CD4-positive, alpha-beta T cell (primary cell): ENCODE measurements around the gene SGCE. TPM values are rescaled to one million over a fixed set of nuclear protein-coding genes. Genes with fewer than 3 reads are reported as not detected.

Experiments used
- ATAC-seq: fragments of 200-7000 bp; cut with Tn5 transposase; one replicate; pipeline ENCODE4 v1.10.0; 2022; ENCODE audit warnings: mild to moderate bottlenecking; ENCODE audit not compliant: poor library complexity
- CTCF ChIA-PET: fragments of 350-600 bp; sonication (Branson Sonifier 250); formaldehyde crosslinking; loops from one replicate; lab custom pipeline; 2021; ENCODE audit warnings: antibody characterized with exemption, inconsistent platforms; lab: Charles Lee
- POLR2A ChIA-PET: fragments of 350-600 bp; sonication (Branson Sonifier 250); formaldehyde crosslinking; loops from one replicate; lab custom pipeline; 2021; ENCODE audit warnings: antibody characterized with exemption, inconsistent platforms; lab: Charles Lee
- DNase-seq, 14 experiments: peaks; one replicate each; pipeline ENCODE4 v3.0.0-alpha.2; 2013 to 2020; ENCODE audit warnings: mixed read lengths in 2 of 14
- H3K27ac ChIP-seq, 2 donors: one replicate each; pipeline versions ENCODE4 v1.5.1 to v1.7.0; 2013; ENCODE audit warnings: low read length in 2 of 2, low read depth in 1 of 2, mild to moderate bottlenecking in 1 of 2
- H3K27me3 ChIP-seq, 2 experiments: 1 replicate in 1 of 2; 2 replicates in 1 of 2; pipeline versions ENCODE4 v1.6.1 to v1.7.0; 2013; ENCODE audit warnings: low read length in 2 of 2, control low read depth in 1 of 2, mild to moderate bottlenecking in 1 of 2, moderate library complexity in 1 of 2; ENCODE audit not compliant: insufficient read depth in 2 of 2, control insufficient read depth in 1 of 2
- H3K36me3 ChIP-seq: one replicate; pipeline ENCODE4 v1.6.1; 2013; ENCODE audit warnings: low read length, control low read depth; ENCODE audit not compliant: insufficient read depth
- H3K4me1 ChIP-seq: one replicate; pipeline ENCODE4 v1.6.1; 2013; ENCODE audit warnings: low read length, control low read depth; ENCODE audit not compliant: insufficient read depth
- H3K4me3 ChIP-seq: one replicate; pipeline ENCODE4 v1.5.1; 2013; ENCODE audit warnings: mild to moderate bottlenecking, low read length, moderate library complexity
- H3K9me3 ChIP-seq, 2 experiments: 1 replicate in 1 of 2; 2 replicates in 1 of 2; pipeline versions ENCODE4 v1.6.1 to v1.7.0; 2013; ENCODE audit warnings: low read length in 2 of 2, mild to moderate bottlenecking in 2 of 2, control low read depth in 1 of 2, moderate library complexity in 1 of 2; ENCODE audit not compliant: control insufficient read depth in 1 of 2, insufficient read depth in 1 of 2
- H3K27ac Mint-ChIP-seq: one replicate; pipeline ENCODE4 v1.8.0; 2020; ENCODE audit warnings: mixed read lengths
- H3K27me3 Mint-ChIP-seq: one replicate; pipeline ENCODE4 v1.8.0; 2021; ENCODE audit warnings: mixed read lengths
- H3K36me3 Mint-ChIP-seq: one replicate; pipeline ENCODE4 v1.8.0; 2021; ENCODE audit warnings: low read depth, mixed read lengths
- H3K4me1 Mint-ChIP-seq: one replicate; pipeline ENCODE4 v1.8.0; 2021; ENCODE audit warnings: low read depth, mixed read lengths
- H3K4me3 Mint-ChIP-seq: one replicate; pipeline ENCODE4 v1.8.0; 2020; ENCODE audit warnings: mild to moderate bottlenecking, mixed read lengths
- H3K9me3 Mint-ChIP-seq: one replicate; pipeline ENCODE4 v1.8.0; 2020; ENCODE audit warnings: mixed read lengths
- CTCF ChIP-seq: fragments of 200-600 bp; IDR thresholded peaks from one replicate; pipeline ENCODE4 v1.8.0; 2022; ENCODE audit warnings: antibody characterized with exemption, mild to moderate bottlenecking
- intact Hi-C, 2 experiments: fragments of 100-400 bp; cut with DNase I in 1 of 2; cut with micrococcal nuclease in 1 of 2; formaldehyde crosslinking; loops; one replicate each; pipeline versions ENCODE4 v1.15.1 to v1.9.0; 2023 to 2025; cut with DNase I, micrococcal nuclease
- total RNA-seq, 174 experiments: library from RNA in 2 of 174; stranded (reverse) in 2 of 174; gene quantifications; one replicate each; pipeline ENCODE4 v1.2.3 and lab custom pipeline; 2021 to 2026

SGCE gene
- total RNA-seq, 2 experiments from 2014 or later: 0.31 TPM; not detected in 1

GRCh38 chr7:94654783-94655125 lies 1.2 kb downstream of the SGCE start:
- H3K27me3 Mint-ChIP-seq: peaks cover 63% of the 10 kb centered on the region
- Histone ChIP-seq H3K27ac (no peak overlapping the region), H3K36me3 (no peaks in the 10 kb centered on the region), H3K4me1 (peaks cover 29% of the 10 kb centered on the region), H3K4me3 (peak overlapping the region; percentile 28), H3K9me3 (peaks cover 0 to 29% of the 10 kb centered on the region in 2 experiments), H3K27me3 (peaks cover 18 to 53% of the 10 kb centered on the region in 2 experiments)
- ChIA-PET CTCF (no interaction called here), POLR2A (no interaction called here)
- ATAC-seq (no peak), DNase-seq (peak in 2 of 14 experiments; percentile 5)
- peaks cover 21% of the 10 kb centered on the region for H3K4me1 Mint-ChIP-seq
- H3K4me3 Mint-ChIP-seq: peak overlapping the region; percentile 84
- no peaks in the 10 kb centered on the region for H3K9me3 Mint-ChIP-seq
- no peak overlapping the region for H3K27ac Mint-ChIP-seq
- no peak for TF ChIP-seq CTCF
- H3K36me3 Mint-ChIP-seq: no peaks in the 10 kb centered on the region
- intact Hi-C loops: loop anchor here (5.0 to 10.0 kb wide), 4 partner anchors 140 to 1422 kb away; partner anchors contain the start of genes BET1 (in 1 of the 2), CASD1 (in 1 of the 2) and VPS50 (in 1 of the 2)

- Mint-ChIP-seq H3K9me3 (no peaks in the 10 kb centered on the region), H3K27ac (no peak overlapping the region), H3K27me3 (peaks cover 78% of the 10 kb centered on the region), H3K36me3 (no peaks in the 10 kb centered on the region), H3K4me1 (peaks cover 8% of the 10 kb centered on the region), H3K4me3 (no peak overlapping the region)
- ChIA-PET CTCF (interaction anchor here (1.3 kb wide), 1 partner anchor 11 kb away, joined by 4 read pairs; no protein-coding TSS in a partner anchor), POLR2A (no interaction called here)
- Histone ChIP-seq H3K9me3 (peaks cover 0 to 5% of the 10 kb centered on the region in 2 experiments), H3K4me1 (peaks cover 8% of the 10 kb centered on the region), H3K27me3 (peaks cover 15 to 71% of the 10 kb centered on the region in 2 experiments), H3K27ac (no peak overlapping the region), H3K4me3 (no peak overlapping the region), H3K36me3 (no peaks in the 10 kb centered on the region)
- intact Hi-C loops: loop anchor here (10.0 kb wide), 2 partner anchors 136 to 646 kb away; partner anchors contain the start of gene BET1 (in 1 of the 2)
- ATAC-seq: no peak
- no peak for TF ChIP-seq CTCF
- DNase-seq: no peak
These were observed 5.5 kb downstream of the SGCE start for GRCh38 chr7:94650147-94651051.

- no peak overlapping the region for H3K4me3 Mint-ChIP-seq
- CTCF ChIA-PET: interaction anchor here (1.3 kb wide), 1 partner anchor 10 kb away, joined by 4 read pairs; no protein-coding TSS in a partner anchor
These were observed 6.5 kb downstream of the SGCE start for GRCh38 chr7:94649450-94649849.

More at GRCh38 chr7:94649450-94649849, 6.5 kb downstream of the SGCE start:
- Histone ChIP-seq H3K36me3 (no peaks in the 10 kb centered on the region), H3K27ac (no peak overlapping the region), H3K4me3 (no peak overlapping the region), H3K27me3 (peaks cover 6 to 61% of the 10 kb centered on the region in 2 experiments), H3K4me1 (no peaks in the 10 kb centered on the region), H3K9me3 (no peaks in the 10 kb centered on the region)
- TF ChIP-seq CTCF: no peak
- Mint-ChIP-seq H3K27me3 (peaks cover 74% of the 10 kb centered on the region), H3K4me1 (no peaks in the 10 kb centered on the region), H3K36me3 (no peaks in the 10 kb centered on the region), H3K9me3 (no peaks in the 10 kb centered on the region), H3K27ac (no peak overlapping the region)
- intact Hi-C loops: no loop called here
- ATAC-seq (no peak), DNase-seq (no peak)
- POLR2A ChIA-PET: no interaction called here
